Uterus (tissue), 2 donors: ENCODE measurements around the gene CDCA5.

Experiments
- CTCF ChIP-seq, 4 experiments: fragments of 200-600 bp in 2 of 4; fragments of 450-650 bp in 2 of 4; sonication (generic) in 2 of 4; IDR thresholded peaks; one replicate each; pipeline ENCODE4 v1.5.1; 2016 to 2019; ENCODE audit warnings: antibody characterized with exemption in 4 of 4, mild to moderate bottlenecking in 2 of 4, moderate library complexity in 1 of 4
- POLR2A ChIP-seq, 2 donors: fragments of 450-650 bp; IDR thresholded peaks; one replicate each; pipeline ENCODE4 v1.6.1; 2016; ENCODE audit warnings: antibody characterized with exemption in 2 of 2, mild to moderate bottlenecking in 1 of 2, moderate library complexity in 1 of 2

GRCh38 chr11:65069217-65069616 lies 14.6 kb downstream of the CDCA5 start:
- TF ChIP-seq CTCF (IDR thresholded peaks at IDR 0.05) (no peak), POLR2A (IDR thresholded peaks at IDR 0.05) (no peak)
